HG02840 (cell line): ENCODE data around the gene LRMDA.

Source experiments
- ATAC-seq: cut with Tn5 transposase; IDR thresholded peaks from one replicate; pipeline ENCODE4 v1.9.1; 2021; ENCODE audit warnings: mild to moderate bottlenecking, moderate library complexity, moderate number of reproducible peaks; ENCODE audit not compliant: unreplicated experiment, low FRiP score

Gene LRMDA

DNA sequence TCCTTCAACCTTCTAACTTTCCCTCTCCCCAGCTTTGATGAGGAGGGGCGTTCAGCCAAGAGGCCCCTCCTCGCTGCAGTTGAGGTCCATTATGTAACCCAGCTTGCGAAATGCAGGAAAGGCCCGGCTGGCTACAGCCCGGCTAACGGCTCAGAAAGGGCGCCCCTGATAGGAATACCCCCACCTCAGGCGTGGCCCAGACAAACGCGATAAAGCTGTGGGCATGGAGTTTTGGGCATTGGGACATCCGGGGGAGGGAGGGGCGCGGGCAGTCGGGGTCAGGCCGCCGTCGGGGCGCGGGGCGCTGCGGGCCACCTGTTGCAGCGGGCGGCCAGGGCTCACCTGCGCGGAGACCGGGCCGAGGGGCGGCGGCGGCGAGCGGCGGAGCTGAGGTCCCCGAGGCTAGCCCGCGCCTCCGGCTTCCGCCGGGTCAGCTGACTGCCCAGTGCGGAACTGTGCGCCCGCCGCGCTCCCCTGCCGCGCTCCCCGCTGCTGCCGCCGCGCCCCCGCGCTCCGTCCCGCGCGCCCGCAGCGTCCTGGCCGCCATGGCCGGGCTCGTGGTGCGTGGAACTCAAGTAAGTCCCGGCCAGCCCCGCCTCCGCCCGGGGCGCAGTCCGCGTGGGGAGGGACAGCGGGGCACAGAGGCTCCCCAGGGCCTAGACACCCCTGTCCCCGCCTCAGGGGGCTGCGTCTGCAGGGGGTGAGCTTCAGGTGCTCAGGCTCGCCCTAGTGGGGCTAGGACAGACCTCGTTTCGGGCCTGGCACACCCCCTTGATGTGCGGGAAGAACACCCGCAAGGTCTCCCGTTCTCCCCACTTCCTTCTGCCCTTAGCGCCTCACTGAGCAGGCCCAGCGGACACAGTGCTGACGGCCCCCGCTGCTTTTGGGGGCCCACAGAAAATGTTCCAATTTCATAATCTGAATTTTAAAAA lies at the start of gene LRMDA:
Gene LRMDA (plus strand): TSS at position 445 of the 932 bp plus-strand sequence.
- no peak for ATAC-seq

DNA sequence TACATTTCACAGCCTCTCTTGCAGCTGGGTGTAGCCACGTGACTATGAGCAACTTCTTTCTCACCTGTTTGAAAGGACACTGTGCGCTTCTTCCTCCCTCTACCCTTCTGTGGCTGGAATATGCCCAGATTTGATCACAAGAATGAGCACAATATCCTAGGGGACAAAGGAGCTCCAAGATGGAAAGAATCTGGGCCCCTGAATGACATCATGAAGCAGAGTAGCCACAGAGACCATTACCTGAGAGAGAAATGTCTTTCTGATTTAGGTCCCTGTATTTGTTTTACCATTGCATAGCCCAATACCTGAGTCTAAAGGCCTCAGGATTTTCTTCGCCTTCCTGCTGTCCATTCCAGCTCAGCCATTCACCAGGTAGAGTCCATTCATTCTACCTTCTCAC lies 45.3 kb upstream of the LRMDA start:
- ATAC-seq, result no peak

DNA sequence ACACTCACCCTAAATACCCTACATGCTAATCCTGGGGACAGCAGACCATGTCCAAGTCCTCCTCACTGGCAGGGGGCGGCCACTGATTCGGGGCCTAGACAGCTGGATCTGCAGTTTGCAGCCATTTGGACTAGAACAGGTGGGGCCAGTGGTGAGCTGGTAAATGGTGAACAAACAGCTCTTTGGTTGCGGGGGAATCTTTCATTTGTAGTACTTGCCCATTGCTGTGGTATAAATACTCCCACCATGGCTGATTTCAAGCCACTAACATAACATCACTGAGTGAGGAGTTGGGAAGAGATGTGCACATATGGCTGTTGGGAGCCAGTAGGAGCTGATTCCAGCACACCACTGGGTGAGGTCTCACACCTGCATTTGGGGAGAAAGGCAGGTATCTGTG lies 43.3 kb upstream of the LRMDA start:
- ATAC-seq, result no peak

DNA sequence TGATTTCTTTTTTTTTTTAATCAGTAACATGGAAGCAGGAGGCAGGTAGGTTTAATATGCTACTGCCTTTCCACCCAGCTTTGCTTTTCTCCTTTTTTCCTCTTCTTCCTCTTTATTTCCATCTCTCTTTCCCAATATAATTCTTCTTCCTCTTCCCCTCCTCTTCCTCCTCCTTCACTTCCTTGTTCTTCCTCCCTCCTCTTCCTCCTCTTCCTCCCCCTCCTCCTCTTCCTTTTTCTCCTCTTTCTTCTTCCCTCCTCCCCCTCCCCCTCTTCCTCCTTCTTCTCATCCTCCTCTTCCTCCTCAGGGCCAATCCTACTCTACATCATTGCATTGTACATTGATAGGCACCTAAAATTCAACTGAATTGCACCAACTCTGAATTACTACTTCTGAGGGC lies 41.2 kb upstream of the LRMDA start:
- ATAC-seq, result no peak

DNA sequence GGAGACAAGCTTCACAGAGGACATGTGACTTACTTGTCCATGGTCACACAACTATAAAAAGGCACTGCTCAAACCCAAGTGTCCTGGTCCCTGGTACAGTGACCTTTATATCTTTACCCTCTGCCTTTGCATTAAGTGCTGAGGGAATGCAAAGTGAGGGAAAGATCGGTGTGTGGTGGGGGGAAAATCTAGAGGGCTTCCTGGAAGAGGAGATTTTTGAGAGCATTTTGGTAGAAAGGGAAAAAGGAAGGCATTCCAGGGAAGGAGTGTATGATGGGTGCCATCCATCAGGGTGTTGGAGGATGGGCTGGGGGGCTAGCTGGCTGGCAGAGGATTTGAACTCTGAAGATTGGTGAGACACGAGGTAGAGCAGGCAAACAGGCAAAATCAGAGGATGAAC lies 39.2 kb upstream of the LRMDA start:
- no peak for ATAC-seq

DNA sequence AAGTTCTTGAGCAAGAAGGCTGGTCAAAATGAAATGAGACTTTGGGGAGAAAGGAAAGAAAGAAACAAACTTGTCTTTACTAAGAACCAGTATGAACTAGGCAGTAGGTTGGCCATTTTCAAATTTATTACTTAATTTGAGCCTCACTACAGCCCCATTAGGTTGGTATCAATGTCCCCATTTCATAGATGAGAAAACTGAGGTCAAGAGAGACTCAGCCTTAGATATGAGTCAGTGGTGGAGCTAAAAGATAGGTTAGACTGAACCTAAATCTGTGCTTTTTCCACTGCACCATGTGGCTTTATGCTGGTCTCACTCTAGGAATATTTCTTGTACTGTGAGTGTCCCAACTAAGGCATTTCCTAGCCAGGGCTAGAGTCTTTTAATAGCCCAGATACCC lies 38.7 kb upstream of the LRMDA start:
- no peak for ATAC-seq

DNA sequence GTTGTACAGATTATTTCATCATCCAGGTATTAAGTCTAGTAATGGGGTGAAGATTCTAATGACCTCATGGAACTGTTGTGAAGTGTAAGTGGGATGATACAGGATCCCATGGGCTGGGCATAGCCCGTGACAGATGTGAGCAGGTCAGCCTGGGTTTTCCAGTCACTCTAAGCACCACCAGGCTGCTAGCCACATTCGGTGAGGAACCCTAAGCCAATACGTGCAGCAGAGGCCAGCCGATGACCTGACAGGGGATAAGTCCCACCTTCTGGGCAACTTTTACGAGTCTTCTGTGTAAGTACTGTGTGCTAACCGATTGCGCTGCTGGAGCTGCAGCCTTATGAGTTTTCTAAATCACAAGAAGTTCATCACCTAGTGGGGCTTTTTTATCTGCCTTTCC lies 37.2 kb upstream of the LRMDA start:
- no peak for ATAC-seq

DNA sequence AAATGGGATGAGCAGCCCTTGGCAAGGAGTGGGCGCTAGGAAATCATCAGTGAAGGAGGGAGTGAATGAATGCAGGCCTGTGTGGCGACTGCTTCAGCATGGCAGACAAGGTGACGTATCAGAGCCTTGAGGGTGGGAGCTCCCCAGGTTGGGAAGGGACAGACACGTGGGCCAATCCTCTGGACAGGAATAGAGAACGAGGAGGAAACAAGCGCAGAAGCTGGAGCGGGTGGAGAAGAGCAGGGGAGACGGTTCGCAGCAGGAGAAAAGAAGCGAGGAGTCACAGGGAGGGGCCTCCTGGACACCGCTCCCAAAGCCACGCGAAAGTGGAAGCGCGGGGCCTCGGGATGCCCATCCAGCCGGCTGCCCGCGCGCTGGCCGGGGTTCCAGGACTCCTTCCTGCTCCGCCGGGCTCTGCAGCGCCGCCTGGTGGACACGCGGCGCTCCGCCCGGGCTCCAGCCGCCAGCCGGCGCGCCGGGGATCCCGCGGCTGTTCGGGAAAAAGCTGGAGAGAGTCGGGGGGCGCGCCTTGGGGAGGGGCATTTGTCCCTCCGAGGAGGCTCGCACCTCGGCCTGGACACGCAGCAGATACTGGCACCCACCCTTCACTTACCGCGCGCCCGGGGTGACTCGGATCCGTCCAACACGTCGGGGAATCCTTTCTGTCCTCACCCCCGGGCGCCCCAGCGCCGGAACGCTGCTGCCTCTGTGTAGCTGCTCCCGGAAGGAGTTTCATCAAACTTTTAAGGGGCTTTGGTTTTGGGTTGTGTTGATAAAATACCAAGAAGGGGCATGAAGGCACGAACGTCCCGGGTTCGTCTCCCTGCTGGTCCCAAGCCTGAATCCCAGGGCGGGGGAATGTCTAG lies 36.1 kb upstream of the LRMDA start:
- ATAC-seq, result no peak

DNA sequence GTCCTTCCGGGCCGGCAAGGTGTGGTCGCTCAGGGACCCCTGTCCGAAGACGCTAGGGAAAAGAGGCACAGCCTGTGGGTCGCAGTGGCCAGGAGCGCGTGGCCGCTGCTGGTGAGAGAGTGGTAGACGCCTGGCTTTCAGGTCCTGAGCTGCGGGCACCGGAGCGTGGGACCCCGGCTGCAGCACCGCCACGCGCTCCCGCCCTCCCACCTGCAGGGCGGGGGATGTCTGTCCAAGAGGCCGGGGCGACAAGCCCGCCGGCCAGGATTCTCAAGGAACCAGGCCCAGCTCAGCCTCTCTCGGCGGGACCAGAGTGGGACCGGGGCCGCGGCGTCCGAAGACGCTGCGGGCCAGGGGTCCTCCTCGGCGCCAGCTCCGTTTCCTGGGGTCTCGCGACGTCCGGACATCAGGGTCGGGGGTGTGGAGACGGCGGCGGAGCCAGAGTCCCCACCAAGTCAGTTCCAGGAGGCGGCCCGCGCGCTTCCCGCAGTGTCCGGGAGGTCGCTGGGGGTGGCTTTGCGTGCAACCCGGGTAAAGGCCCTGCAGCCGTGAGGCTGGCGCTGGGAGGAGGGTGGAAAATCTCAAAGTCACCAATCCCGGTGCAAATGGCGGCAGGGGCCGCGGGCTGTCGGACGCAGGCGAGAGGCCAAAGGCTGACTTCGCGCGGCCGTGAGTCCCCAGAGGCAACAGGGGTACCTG lies 35.3 kb upstream of the LRMDA start:
- no peak for ATAC-seq

DNA sequence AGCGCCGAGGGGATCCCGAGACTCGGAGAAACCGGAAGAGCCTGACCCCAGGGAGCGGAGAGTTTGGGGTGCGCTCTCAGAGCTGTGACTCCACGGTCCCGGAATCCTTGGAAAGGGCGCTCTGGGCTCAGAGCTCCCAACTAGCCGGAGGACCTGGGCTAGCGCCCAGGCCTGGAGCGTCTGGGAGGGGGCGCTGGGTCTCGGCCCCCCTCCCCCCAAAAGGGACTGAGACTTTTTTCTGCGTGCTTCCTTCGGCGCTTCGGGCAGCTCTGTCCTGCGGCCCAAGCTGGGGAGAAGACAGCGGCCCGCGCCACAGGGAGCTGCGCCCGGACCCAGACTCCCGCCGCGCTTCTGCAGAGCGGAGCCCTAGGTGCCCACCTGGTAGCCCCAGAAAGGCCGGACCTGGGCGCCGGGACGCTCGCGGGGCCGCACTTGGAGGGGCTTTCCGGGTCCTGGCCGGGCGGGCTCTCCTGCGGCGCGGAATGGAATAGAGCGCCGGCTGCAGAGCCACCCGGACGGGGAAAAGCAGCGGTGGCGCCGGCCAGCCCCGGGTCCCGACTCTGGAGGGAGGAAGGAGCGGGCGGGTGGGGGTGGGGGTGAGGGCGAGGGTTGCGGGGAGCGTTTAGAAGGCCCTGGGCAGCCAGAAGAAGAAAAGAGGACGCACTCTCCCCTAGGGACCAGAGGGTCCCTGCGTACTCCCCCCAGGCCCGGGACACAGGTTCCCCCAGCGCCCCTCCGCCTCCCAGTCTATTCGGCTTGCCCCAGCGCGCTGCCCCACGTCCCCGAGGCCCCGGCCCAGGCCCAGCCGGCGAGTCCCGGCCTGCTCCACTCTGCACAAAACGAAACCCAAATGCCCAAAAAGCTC lies 34.6 kb upstream of the LRMDA start:
- no peak for ATAC-seq

DNA sequence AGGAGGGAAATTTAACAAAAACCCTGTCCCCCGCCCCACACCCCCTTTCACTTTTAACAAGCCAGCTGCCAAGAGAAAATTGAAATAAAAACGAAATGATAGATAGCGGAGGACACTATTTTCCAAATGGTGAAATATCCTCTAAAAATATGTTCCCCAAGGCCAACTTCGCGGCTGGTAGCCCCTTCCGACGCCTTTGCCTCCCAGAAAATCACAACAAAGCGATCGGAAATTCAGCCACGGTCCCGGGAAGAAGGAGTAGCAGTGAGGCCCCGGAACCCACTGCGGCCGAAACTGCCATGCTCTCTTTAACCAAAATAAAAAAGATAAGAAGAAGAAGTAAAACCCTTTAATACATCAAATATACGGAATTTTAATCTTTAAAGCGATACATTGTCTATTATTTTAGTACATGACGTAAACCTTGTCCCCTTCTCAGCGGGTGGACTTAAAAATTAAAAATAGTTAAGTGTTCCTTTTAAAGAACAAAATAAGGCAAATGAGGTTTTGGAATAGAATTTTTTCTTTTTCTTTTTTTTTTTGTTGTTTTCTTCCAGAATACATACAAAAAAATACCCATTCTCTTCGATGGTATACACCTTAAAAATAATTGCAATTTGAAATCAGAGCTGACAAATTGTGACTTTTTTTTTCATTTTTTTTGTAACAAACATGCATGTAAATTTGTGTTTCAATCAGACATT lies 33.8 kb upstream of the LRMDA start:
- ATAC-seq, result no peak

DNA sequence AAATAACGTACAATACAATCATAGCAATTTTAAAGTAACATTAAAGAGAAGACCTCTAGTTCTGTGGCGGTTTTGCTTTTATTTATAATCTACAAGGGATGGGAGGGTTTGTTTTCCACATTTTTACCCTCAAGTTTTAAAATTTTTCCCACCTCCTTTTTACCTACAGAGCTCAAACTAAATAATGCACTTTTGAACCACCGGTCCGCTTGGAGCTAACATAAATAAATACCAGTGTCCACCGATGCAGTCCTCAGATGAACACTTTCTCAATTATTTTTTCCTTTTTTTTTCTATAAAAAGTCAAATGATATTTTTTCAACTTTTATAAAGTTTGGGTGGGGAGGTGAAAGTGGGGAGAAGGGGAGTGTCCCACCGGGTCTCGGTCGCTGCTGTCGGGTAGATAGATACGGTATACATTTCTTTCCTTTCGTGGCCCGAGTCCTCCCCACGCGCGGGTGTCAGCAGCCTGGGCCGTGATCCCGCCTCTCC lies 33.2 kb upstream of the LRMDA start:
- ATAC-seq, result no peak

DNA sequence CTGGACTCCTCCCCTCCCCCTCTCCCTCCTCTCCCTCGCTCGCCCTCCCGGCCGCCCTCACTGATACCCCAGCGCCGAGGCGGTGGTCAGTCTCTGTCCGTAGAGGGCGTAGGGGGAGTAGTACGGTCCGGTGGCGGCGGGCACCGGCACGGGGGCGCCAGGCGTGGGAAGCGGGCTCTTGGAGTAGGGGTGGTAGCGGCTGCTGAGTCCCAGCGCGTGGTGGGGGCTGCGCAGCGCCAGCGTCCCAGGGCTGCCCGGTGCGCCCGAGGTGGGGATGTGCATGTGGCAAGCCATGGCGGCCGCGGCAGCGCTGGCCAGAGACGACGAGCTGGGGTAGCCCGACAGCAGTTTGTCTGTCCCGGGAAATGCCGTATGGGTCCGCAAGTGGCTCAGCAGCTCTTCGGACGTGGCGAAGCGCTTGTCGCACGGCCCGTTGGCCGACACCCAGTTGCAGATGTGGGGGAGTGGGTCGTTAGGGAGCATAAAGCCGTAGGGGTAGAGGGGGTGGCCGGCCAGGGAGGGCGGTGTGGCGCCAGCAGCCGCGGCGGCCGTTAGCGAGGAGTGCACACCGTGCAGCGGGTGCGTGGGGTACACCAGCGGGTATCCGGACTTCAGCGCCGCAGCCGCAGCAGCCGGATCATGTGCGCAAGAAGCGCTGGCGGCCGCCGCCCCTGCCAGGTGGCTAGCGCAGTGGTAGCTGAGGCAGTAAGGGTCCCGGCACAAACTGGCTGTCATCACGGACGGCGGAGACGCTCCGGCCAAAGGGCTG lies 32.5 kb upstream of the LRMDA start:
- no peak for ATAC-seq

DNA sequence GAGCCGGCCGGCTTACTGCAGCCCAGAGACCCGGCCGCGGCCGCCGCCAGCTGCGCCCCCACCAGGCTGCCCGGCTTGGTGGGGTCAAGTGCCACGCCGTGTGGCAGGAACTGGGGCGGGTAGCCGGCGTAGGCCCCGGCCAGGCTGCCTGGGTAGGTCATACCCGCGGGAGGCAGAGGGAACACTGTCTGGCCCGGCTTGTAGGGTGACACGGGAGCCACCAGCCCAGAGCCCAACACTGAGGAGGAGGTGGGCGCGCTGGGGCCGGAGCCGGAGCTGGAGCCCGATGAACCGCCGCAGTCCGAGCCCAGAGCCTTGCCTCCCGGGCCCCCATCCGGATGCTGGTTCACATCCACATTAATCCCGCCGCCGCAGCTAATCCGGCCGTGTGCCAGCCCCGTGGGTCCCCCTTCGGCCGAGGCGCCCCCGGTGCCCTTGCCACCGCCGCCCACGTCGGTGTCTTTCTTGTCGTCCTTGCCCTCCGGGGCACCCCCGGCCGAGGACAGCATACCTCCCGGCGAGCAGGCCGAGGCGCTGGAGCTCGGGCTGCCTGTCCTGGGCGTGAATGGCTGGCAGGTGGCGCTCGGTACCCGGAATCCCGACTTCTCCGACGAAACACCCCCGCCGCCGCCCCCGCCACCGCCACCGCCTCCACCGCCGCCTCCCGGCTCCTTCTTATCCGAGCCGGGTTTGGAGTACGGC lies 31.8 kb upstream of the LRMDA start:
- no peak for ATAC-seq

DNA sequence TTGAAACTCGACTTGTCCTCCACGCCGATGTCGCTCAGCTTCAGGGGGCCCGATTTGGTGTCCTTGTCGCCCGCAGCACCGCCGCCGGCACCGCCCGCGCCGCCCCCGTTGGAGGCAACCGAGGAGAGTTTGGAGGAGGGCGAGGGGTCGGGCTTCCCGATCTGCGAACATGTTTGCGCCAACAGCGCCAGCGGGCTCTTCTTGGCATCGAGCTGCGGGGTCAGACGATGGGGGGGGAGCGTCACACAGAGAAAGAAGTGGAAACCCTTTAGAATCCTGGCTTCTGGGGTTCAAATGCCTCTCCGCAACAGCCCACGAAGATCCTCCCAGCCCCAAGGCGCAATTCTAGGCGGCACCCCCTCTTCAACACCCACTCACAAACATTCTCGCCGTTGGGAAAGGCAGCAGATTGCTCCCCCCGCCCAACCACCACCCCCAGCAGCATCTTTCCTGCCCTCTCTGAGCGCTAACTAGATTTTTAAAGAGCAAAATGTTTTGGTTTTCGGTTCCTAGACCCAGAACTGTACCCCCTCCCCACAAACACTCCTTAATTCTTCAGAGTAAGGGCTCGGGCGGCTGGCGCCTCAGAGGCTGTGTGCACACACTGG lies 31.2 kb upstream of the LRMDA start:
- no peak for ATAC-seq

DNA sequence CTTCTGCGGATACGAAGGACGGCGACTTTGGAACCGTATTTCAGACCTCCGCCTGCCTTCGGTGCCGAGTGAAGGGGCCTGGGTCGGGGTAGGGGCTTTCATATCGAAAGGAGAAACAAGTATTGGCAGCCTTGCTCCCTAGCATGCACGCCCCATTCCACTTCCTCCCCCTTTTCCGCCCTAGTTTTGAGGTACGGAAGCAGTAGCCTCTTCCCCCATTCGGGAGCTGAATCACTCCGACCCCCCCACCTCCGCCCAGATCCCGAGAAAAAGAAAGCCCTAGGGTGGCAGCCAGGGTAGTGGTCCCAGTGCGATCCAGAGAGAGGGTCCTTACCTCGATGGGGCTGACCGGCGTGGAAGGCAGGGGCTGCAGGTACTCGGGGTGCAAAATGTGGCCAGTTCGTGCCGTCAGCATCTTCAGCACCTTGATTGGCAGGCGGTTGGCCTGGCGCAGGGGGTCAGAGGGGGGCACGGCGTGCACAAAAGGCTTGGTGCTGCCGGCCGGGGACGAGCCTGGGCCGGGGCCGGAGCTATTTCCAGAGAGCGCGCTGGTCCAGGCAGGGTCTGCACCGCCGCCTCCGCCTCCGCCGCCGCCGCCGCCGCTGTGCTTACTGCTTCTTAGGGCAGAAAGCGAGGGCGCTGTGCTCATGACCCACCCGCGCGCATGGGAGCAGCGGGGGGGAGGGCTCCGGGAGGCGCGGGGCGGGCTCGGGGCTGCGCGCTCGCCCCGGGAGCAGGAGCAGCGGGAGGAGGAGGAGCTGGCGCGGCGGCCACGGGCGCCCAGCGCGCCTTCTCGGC lies 30.5 kb upstream of the LRMDA start:
- no peak for ATAC-seq
